Breast epithelium (tissue), 4 donors: ENCODE measurements around the gene FBP2. TPM values are rescaled to one million over a fixed set of nuclear protein-coding genes. Genes with fewer than 3 reads are reported as not detected.
A peak's percentile ranks its signal among the peaks of the same experiment; 100 is the strongest.

Experiments used
- DNase-seq, 2 donors: peaks; one replicate each; pipeline ENCODE4 v3.0.0-alpha.2; 2019; ENCODE audit warnings: low spot score in 2 of 2
- H3K27ac ChIP-seq, 2 donors: fragments of 200-600 bp; sonication (generic) in 1 of 2; one replicate each; pipeline ENCODE4 v1.5.1; 2016 to 2019; ENCODE audit warnings: mild to moderate bottlenecking in 1 of 2
- H3K27me3 ChIP-seq, 2 donors: fragments of 200-600 bp; sonication (generic) in 1 of 2; one replicate each; pipeline versions ENCODE4 v1.5.1 to v1.6.0; 2017 to 2019; ENCODE audit warnings: control low read depth in 1 of 2, mild to moderate bottlenecking in 1 of 2
- H3K36me3 ChIP-seq: fragments of 200-600 bp; one replicate; pipeline ENCODE4 v1.5.1; 2019
- H3K4me1 ChIP-seq, 2 donors: fragments of 200-600 bp; sonication (generic); one replicate each; pipeline ENCODE4 v1.5.1; 2016 to 2019; ENCODE audit warnings: control low read depth in 1 of 2
- H3K4me3 ChIP-seq, 3 donors: fragments of 200-600 bp; sonication (generic); 1 replicate in 2 of 3; 2 replicates in 1 of 3; pipeline ENCODE4 v1.5.1; 2016 to 2019; ENCODE audit warnings: mild to moderate bottlenecking in 3 of 3, moderate library complexity in 2 of 3
- H3K9me3 ChIP-seq, 2 donors: fragments of 200-600 bp; sonication (generic) in 1 of 2; one replicate each; pipeline ENCODE4 v1.5.1; 2016 to 2019; ENCODE audit warnings: control low read depth in 1 of 2
- POLR2A ChIP-seq: fragments of 450-650 bp; IDR thresholded peaks from one replicate; pipeline ENCODE4 v1.6.1; 2016; ENCODE audit warnings: antibody characterized with exemption, mild to moderate bottlenecking, moderate library complexity
- POLR2AphosphoS5 ChIP-seq, 3 donors: sonication (generic); formaldehyde crosslinking; IDR thresholded peaks; one replicate each; pipeline ENCODE4 v1.6.1; 2017; ENCODE audit warnings: antibody characterized with exemption in 3 of 3
- intact Hi-C: fragments of 100-400 bp; cut with DNase I; formaldehyde crosslinking; loops from one replicate; pipeline ENCODE4 v1.15.1; 2023; ENCODE audit warnings: low total_unique reads
- total RNA-seq, 3 donors: library from RNA; depleted of rRNA; stranded (reverse); fragments of >200 nt; gene quantifications; one replicate each; pipeline ENCODE4 v1.1.0, GENCODE V29; 2016
- TF ChIP-seq, protein P1 (sequence below), 3 donors: fragments of 450-650 bp; IDR thresholded peaks; one replicate each; pipeline ENCODE4 v1.5.1; 2016 to 2017; ENCODE audit warnings: antibody characterized with exemption in 3 of 3, mild to moderate bottlenecking in 3 of 3, moderate library complexity in 3 of 3

Gene FBP2
- total RNA-seq, 3 donors from 2014 or later, result not detected

DNA sequence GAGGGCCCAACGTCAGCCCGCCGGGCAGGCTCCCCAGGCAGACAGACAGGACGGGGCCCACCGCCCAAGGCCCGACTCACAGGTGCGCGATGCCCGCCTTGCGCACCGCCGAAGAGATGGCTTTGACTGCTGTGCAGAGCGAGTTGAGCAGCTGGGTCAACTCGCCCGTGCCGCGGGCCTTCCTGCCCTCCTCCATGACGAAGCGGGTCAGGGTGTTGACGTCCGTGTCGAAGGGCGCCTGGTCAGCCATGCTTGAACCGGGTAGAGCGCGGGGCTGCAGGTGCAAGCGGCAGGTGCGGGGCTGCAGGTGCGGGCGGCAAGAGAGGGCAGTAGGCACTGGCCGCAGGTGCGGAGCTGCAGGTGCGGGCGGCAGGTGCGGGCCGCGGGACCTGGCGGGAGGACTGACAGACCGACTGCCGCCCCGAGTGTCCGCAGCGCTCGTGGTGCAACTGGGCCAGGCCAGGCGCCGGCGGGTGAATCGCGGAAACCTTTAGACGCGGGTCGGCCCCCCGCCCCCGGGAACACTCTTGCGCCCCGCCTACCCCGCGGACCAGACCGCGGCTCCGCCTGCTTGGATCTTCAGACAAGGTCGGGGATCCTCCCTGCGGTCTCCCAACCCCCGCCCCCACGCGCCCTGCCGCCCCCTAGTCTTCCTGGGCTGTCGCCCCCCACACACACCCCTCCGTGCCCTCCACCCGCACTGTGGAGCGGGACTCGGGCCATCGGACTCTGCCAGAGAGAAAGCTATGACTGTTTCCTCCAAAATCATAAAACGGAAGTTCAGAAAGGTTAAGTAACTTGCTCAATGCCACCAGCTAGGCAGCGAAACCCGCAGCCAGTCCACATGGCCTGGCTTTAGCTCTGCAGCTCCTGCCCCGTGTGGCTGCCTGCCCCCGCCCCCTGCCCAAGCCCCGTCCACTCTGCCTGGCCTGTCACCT lies 45.7 kb upstream of the FBP2 start, which contains the start of gene FBP1:
TSS of gene FBP1 (minus strand) at position 458 of the 938 bp plus-strand sequence. CDS start at position 250, 208 bp downstream.
- TF ChIP-seq, protein P1, sequence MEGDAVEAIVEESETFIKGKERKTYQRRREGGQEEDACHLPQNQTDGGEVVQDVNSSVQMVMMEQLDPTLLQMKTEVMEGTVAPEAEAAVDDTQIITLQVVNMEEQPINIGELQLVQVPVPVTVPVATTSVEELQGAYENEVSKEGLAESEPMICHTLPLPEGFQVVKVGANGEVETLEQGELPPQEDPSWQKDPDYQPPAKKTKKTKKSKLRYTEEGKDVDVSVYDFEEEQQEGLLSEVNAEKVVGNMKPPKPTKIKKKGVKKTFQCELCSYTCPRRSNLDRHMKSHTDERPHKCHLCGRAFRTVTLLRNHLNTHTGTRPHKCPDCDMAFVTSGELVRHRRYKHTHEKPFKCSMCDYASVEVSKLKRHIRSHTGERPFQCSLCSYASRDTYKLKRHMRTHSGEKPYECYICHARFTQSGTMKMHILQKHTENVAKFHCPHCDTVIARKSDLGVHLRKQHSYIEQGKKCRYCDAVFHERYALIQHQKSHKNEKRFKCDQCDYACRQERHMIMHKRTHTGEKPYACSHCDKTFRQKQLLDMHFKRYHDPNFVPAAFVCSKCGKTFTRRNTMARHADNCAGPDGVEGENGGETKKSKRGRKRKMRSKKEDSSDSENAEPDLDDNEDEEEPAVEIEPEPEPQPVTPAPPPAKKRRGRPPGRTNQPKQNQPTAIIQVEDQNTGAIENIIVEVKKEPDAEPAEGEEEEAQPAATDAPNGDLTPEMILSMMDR (IDR thresholded peaks at IDR 0.05), result no peak
- TF ChIP-seq POLR2A (no peak), POLR2AphosphoS5 (IDR thresholded peaks at IDR 0.05) (no peak)
- DNase-seq, result peak in 1 of 2 donors; percentile 69
- Histone ChIP-seq H3K27me3 (peaks cover 0 to 3% of the 10 kb centered on the region in 2 donors), H3K9me3 (no peaks in the 10 kb centered on the region), H3K4me1 (no peaks in the 10 kb centered on the region), H3K36me3 (no peaks in the 10 kb centered on the region), H3K4me3 (peak within 1 kb of the TSS; percentile 46 to 83 (median 58)), H3K27ac (peak within 1 kb of the TSS; percentile 58 to 67)
- intact Hi-C loops, result no loop called here

- DNase-seq, result no peak
- Histone ChIP-seq H3K36me3 (no peaks in the 10 kb centered on the region), H3K27me3 (peaks cover 0 to 3% of the 10 kb centered on the region in 2 donors), H3K4me1 (no peaks in the 10 kb centered on the region), H3K27ac (peak overlapping the region in 1 of 2 donors; percentile 67), H3K4me3 (peak overlapping the region; percentile 46 to 83 (median 58)), H3K9me3 (no peaks in the 10 kb centered on the region)
- intact Hi-C loops, result no loop called here
- TF ChIP-seq POLR2A (no peak), POLR2AphosphoS5 (IDR thresholded peaks at IDR 0.05) (no peak)
- TF ChIP-seq, protein P1 (IDR thresholded peaks at IDR 0.05), result no peak
Observed at GRCh38 chr9:94638335-94639060, 44.9 kb upstream of the FBP2 start.

- H3K36me3 ChIP-seq, result no peaks in the 10 kb centered on the region
- no peak overlapping the region for H3K27ac ChIP-seq
Observed at GRCh38 chr9:94632737-94633136, 39.1 kb upstream of the FBP2 start.

DNA sequence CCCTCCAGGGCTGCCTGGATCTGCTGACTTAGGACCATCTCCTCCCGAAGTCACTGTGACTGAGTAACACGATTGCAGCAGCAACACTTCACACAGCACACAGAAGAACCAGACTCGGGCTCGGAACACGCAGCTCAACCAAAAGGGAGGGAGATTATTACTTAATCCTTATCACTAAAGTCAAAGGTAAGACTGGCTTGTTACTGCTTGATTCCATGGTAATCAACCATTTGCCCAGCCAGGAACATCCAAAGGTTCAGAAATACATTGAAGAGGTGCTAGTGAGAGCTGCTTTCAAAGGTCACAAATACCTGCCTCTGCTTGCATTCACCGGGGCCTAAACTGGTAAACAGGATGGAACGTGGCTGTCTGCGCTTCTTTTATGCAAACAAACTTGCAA lies 38.0 kb upstream of the FBP2 start:
- H3K27ac ChIP-seq, result peak overlapping the region in 1 of 2 donors; percentile 57
- intact Hi-C loops, result no loop called here

More at GRCh38 chr9:94632737-94633136, 39.1 kb upstream of the FBP2 start:
- intact Hi-C loops, result no loop called here
- H3K4me3 ChIP-seq, result no peak overlapping the region
- H3K4me1 ChIP-seq, result no peaks in the 10 kb centered on the region
- TF ChIP-seq POLR2A, result no peak
- TF ChIP-seq POLR2AphosphoS5 (IDR thresholded peaks at IDR 0.05), result no peak
- TF ChIP-seq, protein P1 (IDR thresholded peaks at IDR 0.05), result no peak
- H3K27me3 ChIP-seq, result no peaks in the 10 kb centered on the region
- H3K9me3 ChIP-seq, result no peaks in the 10 kb centered on the region
- no peak for DNase-seq

More for the DNA sequence above, 38.0 kb upstream of the FBP2 start:
- Histone ChIP-seq H3K4me3 (no peak overlapping the region), H3K9me3 (no peaks in the 10 kb centered on the region), H3K4me1 (no peaks in the 10 kb centered on the region), H3K36me3 (no peaks in the 10 kb centered on the region), H3K27me3 (no peaks in the 10 kb centered on the region)
- DNase-seq, result no peak
- TF ChIP-seq, protein P1 (IDR thresholded peaks at IDR 0.05), result no peak
- no peak for TF ChIP-seq POLR2A
- TF ChIP-seq POLR2AphosphoS5 (IDR thresholded peaks at IDR 0.05), result no peak
